SK-N-SH treated with all-trans-retinoic acid at 6 μM for 48 hours (cell line): ENCODE data around the gene MTMR8.

Experiments used
- ARNTL ChIP-seq: fragments of 450-650 bp; formaldehyde crosslinking; IDR thresholded peaks from 2 replicates; pipeline ENCODE4 v1.5.0; 2020; ENCODE audit warnings: low read depth, mild to moderate bottlenecking, moderate library complexity, borderline replicate concordance
- BACH2 ChIP-seq: fragments of 250-450 bp; sonication (Bioruptor Pico); IDR thresholded peaks from 2 replicates; pipeline ENCODE4 v1.9.0; 2021; ENCODE audit warnings: mild to moderate bottlenecking, borderline replicate concordance
- ESRRG ChIP-seq: fragments of 250-450 bp; sonication (Bioruptor Pico); IDR thresholded peaks from 2 replicates; pipeline ENCODE4 v1.6.1; 2021; ENCODE audit warnings: mild to moderate bottlenecking
- RARB ChIP-seq: fragments of 250-450 bp; sonication (Bioruptor Pico); IDR thresholded peaks from 2 replicates; pipeline ENCODE4 v1.8.0; 2021; ENCODE audit warnings: mild to moderate bottlenecking, moderate library complexity
- SNAI2 ChIP-seq: fragments of 250-450 bp; sonication (Bioruptor Pico); IDR thresholded peaks from 2 replicates; pipeline ENCODE4 v1.5.0; 2020; ENCODE audit warnings: mild to moderate bottlenecking, moderate library complexity
- TOX ChIP-seq: fragments of 250-450 bp; sonication (Bioruptor Pico); IDR thresholded peaks from 2 replicates; pipeline ENCODE4 v1.8.0; 2021; ENCODE audit warnings: mild to moderate bottlenecking, moderate library complexity, borderline replicate concordance
- ZFP3 ChIP-seq: fragments of 250-450 bp; sonication (Bioruptor Pico); IDR thresholded peaks from 2 replicates; pipeline ENCODE4 v1.5.0; 2020; ENCODE audit warnings: mild to moderate bottlenecking, moderate library complexity
- ZNF8 ChIP-seq: fragments of 450-650 bp; formaldehyde crosslinking; IDR thresholded peaks from 2 replicates; pipeline ENCODE4 v1.5.0; 2020; ENCODE audit warnings: mild to moderate bottlenecking, moderate library complexity
- TF ChIP-seq, protein P1 (sequence below): fragments of 250-450 bp; sonication (Bioruptor Pico); IDR thresholded peaks from 2 replicates; pipeline ENCODE4 v1.5.1; 2020; ENCODE audit warnings: low read depth, mild to moderate bottlenecking, moderate library complexity
- TF ChIP-seq, protein P2 (sequence below): fragments of 250-450 bp; sonication (Bioruptor Pico); IDR thresholded peaks from 2 replicates; pipeline ENCODE4 v1.8.0; 2020; ENCODE audit warnings: mild to moderate bottlenecking, moderate library complexity, borderline replicate concordance
- TF ChIP-seq, protein P3 (sequence below): fragments of 250-450 bp; sonication (Bioruptor Pico); IDR thresholded peaks from 2 replicates; pipeline ENCODE4 v1.8.0; 2021; ENCODE audit warnings: low read depth, mild to moderate bottlenecking, moderate library complexity, borderline replicate concordance
- TF ChIP-seq, protein P4 (sequence below): fragments of 250-450 bp; sonication (Bioruptor Pico); IDR thresholded peaks from 2 replicates; pipeline ENCODE4 v1.5.1; 2021; ENCODE audit warnings: mild to moderate bottlenecking, moderate library complexity

DNA sequence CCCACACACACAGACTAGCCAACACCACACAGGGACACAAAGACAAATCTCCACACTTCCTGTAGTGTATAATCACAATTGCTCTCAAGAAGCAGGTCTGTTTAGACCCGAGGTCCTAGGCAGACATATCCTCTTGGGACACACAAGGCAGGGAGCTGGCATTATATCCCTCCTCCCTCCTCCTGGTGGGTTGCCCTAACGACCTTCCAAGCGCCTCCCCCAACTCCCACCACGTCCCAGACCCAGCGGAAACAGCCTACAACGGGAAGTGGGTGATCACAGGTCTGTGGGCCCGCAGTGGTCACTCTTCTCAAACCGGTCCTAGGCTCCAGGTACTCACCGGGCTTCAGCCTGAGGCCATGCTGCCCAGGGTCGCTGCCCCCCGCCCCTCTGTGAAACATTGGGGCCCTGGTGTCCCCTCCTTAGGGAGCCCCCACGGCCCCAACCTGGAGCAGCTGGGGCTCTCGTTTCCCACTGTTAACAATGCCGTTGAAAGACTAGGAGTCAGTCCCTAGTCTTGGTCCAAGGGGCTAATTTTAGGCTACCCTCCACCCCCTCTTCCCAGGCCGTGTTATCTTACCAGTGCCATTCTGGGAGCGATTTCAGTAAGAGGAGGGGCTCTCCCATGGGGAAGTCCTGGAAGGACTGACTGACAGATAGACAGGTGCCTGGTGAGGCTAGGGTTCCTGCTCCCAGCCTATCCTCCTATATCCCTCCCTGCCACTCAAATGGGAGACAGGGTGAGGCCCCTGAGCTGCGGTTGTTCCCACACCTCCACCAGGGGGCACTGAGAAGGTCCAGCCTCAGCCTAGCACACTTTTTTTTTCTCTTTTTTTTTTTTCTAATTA lies 164.9 kb downstream of the MTMR8 start, which contains the start of gene ASB12:
- TF ChIP-seq, protein P1, sequence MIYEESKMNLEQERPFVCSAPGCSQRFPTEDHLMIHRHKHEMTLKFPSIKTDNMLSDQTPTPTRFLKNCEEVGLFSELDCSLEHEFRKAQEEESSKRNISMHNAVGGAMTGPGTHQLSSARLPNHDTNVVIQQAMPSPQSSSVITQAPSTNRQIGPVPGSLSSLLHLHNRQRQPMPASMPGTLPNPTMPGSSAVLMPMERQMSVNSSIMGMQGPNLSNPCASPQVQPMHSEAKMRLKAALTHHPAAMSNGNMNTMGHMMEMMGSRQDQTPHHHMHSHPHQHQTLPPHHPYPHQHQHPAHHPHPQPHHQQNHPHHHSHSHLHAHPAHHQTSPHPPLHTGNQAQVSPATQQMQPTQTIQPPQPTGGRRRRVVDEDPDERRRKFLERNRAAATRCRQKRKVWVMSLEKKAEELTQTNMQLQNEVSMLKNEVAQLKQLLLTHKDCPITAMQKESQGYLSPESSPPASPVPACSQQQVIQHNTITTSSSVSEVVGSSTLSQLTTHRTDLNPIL: no peak
- TF ChIP-seq TOX (CRISPR knock-in tag) (no peak), ZNF8 (CRISPR knock-in tag) (no peak), ARNTL (CRISPR knock-in tag) (no peak), ESRRG (CRISPR knock-in tag) (no peak), SNAI2 (CRISPR knock-in tag) (no peak), BACH2 (CRISPR knock-in tag) (no peak), ZFP3 (CRISPR knock-in tag) (no peak), RARB (CRISPR knock-in tag) (no peak)
- TF ChIP-seq, protein P2, sequence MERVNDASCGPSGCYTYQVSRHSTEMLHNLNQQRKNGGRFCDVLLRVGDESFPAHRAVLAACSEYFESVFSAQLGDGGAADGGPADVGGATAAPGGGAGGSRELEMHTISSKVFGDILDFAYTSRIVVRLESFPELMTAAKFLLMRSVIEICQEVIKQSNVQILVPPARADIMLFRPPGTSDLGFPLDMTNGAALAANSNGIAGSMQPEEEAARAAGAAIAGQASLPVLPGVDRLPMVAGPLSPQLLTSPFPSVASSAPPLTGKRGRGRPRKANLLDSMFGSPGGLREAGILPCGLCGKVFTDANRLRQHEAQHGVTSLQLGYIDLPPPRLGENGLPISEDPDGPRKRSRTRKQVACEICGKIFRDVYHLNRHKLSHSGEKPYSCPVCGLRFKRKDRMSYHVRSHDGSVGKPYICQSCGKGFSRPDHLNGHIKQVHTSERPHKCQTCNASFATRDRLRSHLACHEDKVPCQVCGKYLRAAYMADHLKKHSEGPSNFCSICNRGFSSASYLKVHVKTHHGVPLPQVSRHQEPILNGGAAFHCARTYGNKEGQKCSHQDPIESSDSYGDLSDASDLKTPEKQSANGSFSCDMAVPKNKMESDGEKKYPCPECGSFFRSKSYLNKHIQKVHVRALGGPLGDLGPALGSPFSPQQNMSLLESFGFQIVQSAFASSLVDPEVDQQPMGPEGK (CRISPR knock-in tag): no peak
- TF ChIP-seq, protein P3, sequence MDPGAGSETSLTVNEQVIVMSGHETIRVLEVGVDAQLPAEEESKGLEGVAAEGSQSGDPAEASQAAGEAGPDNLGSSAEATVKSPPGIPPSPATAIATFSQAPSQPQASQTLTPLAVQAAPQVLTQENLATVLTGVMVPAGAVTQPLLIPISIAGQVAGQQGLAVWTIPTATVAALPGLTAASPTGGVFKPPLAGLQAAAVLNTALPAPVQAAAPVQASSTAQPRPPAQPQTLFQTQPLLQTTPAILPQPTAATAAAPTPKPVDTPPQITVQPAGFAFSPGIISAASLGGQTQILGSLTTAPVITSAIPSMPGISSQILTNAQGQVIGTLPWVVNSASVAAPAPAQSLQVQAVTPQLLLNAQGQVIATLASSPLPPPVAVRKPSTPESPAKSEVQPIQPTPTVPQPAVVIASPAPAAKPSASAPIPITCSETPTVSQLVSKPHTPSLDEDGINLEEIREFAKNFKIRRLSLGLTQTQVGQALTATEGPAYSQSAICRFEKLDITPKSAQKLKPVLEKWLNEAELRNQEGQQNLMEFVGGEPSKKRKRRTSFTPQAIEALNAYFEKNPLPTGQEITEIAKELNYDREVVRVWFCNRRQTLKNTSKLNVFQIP (CRISPR knock-in tag): no peak
- TF ChIP-seq, protein P4, sequence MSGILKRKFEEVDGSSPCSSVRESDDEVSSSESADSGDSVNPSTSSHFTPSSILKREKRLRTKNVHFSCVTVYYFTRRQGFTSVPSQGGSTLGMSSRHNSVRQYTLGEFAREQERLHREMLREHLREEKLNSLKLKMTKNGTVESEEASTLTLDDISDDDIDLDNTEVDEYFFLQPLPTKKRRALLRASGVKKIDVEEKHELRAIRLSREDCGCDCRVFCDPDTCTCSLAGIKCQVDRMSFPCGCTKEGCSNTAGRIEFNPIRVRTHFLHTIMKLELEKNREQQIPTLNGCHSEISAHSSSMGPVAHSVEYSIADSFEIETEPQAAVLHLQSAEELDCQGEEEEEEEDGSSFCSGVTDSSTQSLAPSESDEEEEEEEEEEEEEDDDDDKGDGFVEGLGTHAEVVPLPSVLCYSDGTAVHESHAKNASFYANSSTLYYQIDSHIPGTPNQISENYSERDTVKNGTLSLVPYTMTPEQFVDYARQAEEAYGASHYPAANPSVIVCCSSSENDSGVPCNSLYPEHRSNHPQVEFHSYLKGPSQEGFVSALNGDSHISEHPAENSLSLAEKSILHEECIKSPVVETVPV (CRISPR knock-in tag): no peak
